H1 (cell line): ENCODE data around the gene ENPP5.

Experiments
- CEBPB ChIP-seq: IDR thresholded peaks from 2 replicates; pipeline ENCODE4 v1.6.1; 2012; ENCODE audit warnings: low read depth, low read length
- CTCF ChIP-seq, 3 experiments: IDR thresholded peaks; 1 replicate in 2 of 3; 2 replicates in 1 of 3; pipeline versions ENCODE4 v1.5.1 to v1.6.1; 2011; ENCODE audit warnings: low read length in 3 of 3, mild to moderate bottlenecking in 3 of 3, inconsistent platforms in 2 of 3, low read depth in 1 of 3, moderate library complexity in 1 of 3; ENCODE audit not compliant: insufficient read depth in 1 of 3; ENCODE audit errors: control extremely low read depth in 1 of 3
- GABPA ChIP-seq: IDR thresholded peaks from 2 replicates; pipeline ENCODE4 v1.6.1; 2011; ENCODE audit warnings: mild to moderate bottlenecking, low read length, moderate library complexity, borderline replicate concordance; ENCODE audit not compliant: insufficient read depth
- JUND ChIP-seq: IDR thresholded peaks from 2 replicates; pipeline ENCODE4 v1.6.1; 2011; ENCODE audit warnings: mild to moderate bottlenecking, improper control_type of control experiment, low read length
- POLR2A ChIP-seq, 2 experiments: IDR thresholded peaks; 1 replicate in 1 of 2; 2 replicates in 1 of 2; pipeline ENCODE4 v1.6.1; 2011; ENCODE audit warnings: low read depth in 2 of 2, low read length in 2 of 2, mild to moderate bottlenecking in 2 of 2; ENCODE audit errors: control extremely low read depth in 1 of 2
- TBP ChIP-seq: IDR thresholded peaks from 2 replicates; pipeline ENCODE4 v1.6.1; 2011; ENCODE audit warnings: low read depth, low read length, improper control_type of control experiment

GRCh38 chr6:46175446-46175845 is 4.7 kb upstream of the ENPP5 start:
- TF ChIP-seq GABPA (no peak), CTCF (IDR thresholded peaks at IDR 0.05; ENCODE audit: control extremely low read depth in 1 of 3, insufficient read depth in 1 of 3, low read depth in 1 of 3, low read length in 3 of 3) (no peak), JUND (no peak), TBP (no peak), POLR2A (IDR thresholded peaks at IDR 0.05; ENCODE audit: control extremely low read depth in 1 of 2, low read depth in 2 of 2, low read length in 2 of 2) (no peak), CEBPB (no peak)
